ENCODE data around the gene TTR.

Gene TTR

GRCh38 chr18:31549416-31549815, 42.3 kb upstream of the TTR start:
- H3K36me3 ChIP-seq (ENCODE audit: insufficient read depth, low read length): no peaks in the 10 kb centered on the region
- no peaks in the 10 kb centered on the region for H4K20me1 ChIP-seq (ENCODE audit: insufficient read depth, low read length, poor library complexity, severe bottlenecking)
- no peaks in the 10 kb centered on the region for H3K4me1 ChIP-seq (ENCODE audit: insufficient read depth, low read length, poor library complexity, severe bottlenecking)
- H3F3A ChIP-seq (ENCODE audit: low read depth): no peaks in the 10 kb centered on the region
- no peaks in the 10 kb centered on the region for H3K79me2 ChIP-seq (ENCODE audit: insufficient read depth, low read length)
- no peaks in the 10 kb centered on the region for H3K9me2 ChIP-seq (replicated peaks; ENCODE audit: low read depth, low read length)
- no peak overlapping the region for H3K4me3 ChIP-seq (ENCODE audit: low read length, poor library complexity, severe bottlenecking)
- no peak for TF ChIP-seq EZH2phosphoT487 (IDR thresholded peaks at IDR 0.05; ENCODE audit: borderline replicate concordance)
- TF ChIP-seq CTCF (conservative IDR thresholded peaks at IDR 0.05; ENCODE audit: low read length): no peak
- H3K4me2 ChIP-seq (ENCODE audit: low read depth, low read length, poor library complexity, severe bottlenecking): no peak overlapping the region
- no peak overlapping the region for H3K9ac ChIP-seq (ENCODE audit: low read depth, low read length, poor library complexity, severe bottlenecking)
- no peaks in the 10 kb centered on the region for H3K9me3 ChIP-seq (ENCODE audit: insufficient read depth, low read depth, low read length)
- no peak overlapping the region for H2AFZ ChIP-seq (ENCODE audit: low read length)
- no peaks in the 10 kb centered on the region for H3K27me3 ChIP-seq (ENCODE audit: insufficient read depth, low read length, poor library complexity, severe bottlenecking)

GRCh38 chr18:31551883-31552282, 39.8 kb upstream of the TTR start:
- H3F3A ChIP-seq (ENCODE audit: low read depth): no peaks in the 10 kb centered on the region
- H3K4me2 ChIP-seq (ENCODE audit: low read depth, low read length, poor library complexity, severe bottlenecking): no peak overlapping the region
- no peaks in the 10 kb centered on the region for H3K36me3 ChIP-seq (ENCODE audit: insufficient read depth, low read length)
- no peaks in the 10 kb centered on the region for H3K27me3 ChIP-seq (ENCODE audit: insufficient read depth, low read length, poor library complexity, severe bottlenecking)
- H3K79me2 ChIP-seq (ENCODE audit: insufficient read depth, low read length): no peaks in the 10 kb centered on the region
- no peak overlapping the region for H2AFZ ChIP-seq (ENCODE audit: low read length)
- H4K20me1 ChIP-seq (ENCODE audit: insufficient read depth, low read length, poor library complexity, severe bottlenecking): no peaks in the 10 kb centered on the region
- H3K4me1 ChIP-seq (ENCODE audit: insufficient read depth, low read length, poor library complexity, severe bottlenecking): peaks cover 4% of the 10 kb centered on the region
- H3K9me2 ChIP-seq (replicated peaks; ENCODE audit: low read depth, low read length): no peaks in the 10 kb centered on the region
- no peak overlapping the region for H3K9ac ChIP-seq (ENCODE audit: low read depth, low read length, poor library complexity, severe bottlenecking)
- no peak overlapping the region for H3K4me3 ChIP-seq (ENCODE audit: low read length, poor library complexity, severe bottlenecking)
- TF ChIP-seq EZH2phosphoT487 (IDR thresholded peaks at IDR 0.05; ENCODE audit: borderline replicate concordance) (no peak), CTCF (conservative IDR thresholded peaks at IDR 0.05; ENCODE audit: low read length) (no peak)
- H3K9me3 ChIP-seq (ENCODE audit: insufficient read depth, low read depth, low read length): no peaks in the 10 kb centered on the region

DNA sequence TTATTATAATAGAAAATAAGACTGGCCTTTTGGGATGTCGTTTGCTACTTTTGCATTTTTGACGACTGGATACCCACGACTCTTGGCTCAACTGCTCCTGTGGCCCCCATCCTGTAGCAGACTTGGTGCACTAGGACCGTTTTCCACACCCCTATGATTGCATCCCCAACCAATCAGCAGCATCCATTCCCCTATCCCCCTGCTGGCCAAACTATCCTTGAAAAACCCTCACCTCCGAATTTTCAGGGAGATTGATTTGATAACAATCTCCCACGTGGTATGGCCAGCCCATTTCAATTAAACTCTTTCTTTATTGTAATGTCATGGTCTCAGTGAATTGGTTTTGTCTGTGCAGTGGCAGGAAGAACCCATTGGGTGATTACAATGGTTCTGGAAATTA, 37.9 kb upstream of the TTR start:
- Histone ChIP-seq H3K9me2 (replicated peaks; ENCODE audit: low read depth, low read length) (no peaks in the 10 kb centered on the region), H3K27me3 (ENCODE audit: insufficient read depth, low read length, poor library complexity, severe bottlenecking) (no peaks in the 10 kb centered on the region), H3K9me3 (ENCODE audit: insufficient read depth, low read depth, low read length) (no peaks in the 10 kb centered on the region), H2AFZ (ENCODE audit: low read length) (no peak overlapping the region), H3K4me2 (ENCODE audit: low read depth, low read length, poor library complexity, severe bottlenecking) (no peak overlapping the region), H3F3A (ENCODE audit: low read depth) (no peaks in the 10 kb centered on the region), H3K36me3 (ENCODE audit: insufficient read depth, low read length) (no peaks in the 10 kb centered on the region), H4K20me1 (ENCODE audit: insufficient read depth, low read length, poor library complexity, severe bottlenecking) (no peaks in the 10 kb centered on the region), H3K9ac (ENCODE audit: low read depth, low read length, poor library complexity, severe bottlenecking) (no peak overlapping the region), H3K79me2 (ENCODE audit: insufficient read depth, low read length) (no peaks in the 10 kb centered on the region), H3K4me3 (ENCODE audit: low read length, poor library complexity, severe bottlenecking) (no peak overlapping the region), H3K4me1 (ENCODE audit: insufficient read depth, low read length, poor library complexity, severe bottlenecking) (peaks cover 4% of the 10 kb centered on the region)
- TF ChIP-seq EZH2phosphoT487 (IDR thresholded peaks at IDR 0.05; ENCODE audit: borderline replicate concordance): no peak

GRCh38 chr18:31554776-31555175, 36.9 kb upstream of the TTR start:
- Histone ChIP-seq H3K79me2 (ENCODE audit: insufficient read depth, low read length) (no peaks in the 10 kb centered on the region), H3K9me3 (ENCODE audit: insufficient read depth, low read depth, low read length) (no peaks in the 10 kb centered on the region), H3K27me3 (ENCODE audit: insufficient read depth, low read length, poor library complexity, severe bottlenecking) (no peaks in the 10 kb centered on the region), H3F3A (ENCODE audit: low read depth) (no peaks in the 10 kb centered on the region), H3K9me2 (replicated peaks; ENCODE audit: low read depth, low read length) (no peaks in the 10 kb centered on the region), H4K20me1 (ENCODE audit: insufficient read depth, low read length, poor library complexity, severe bottlenecking) (no peaks in the 10 kb centered on the region), H3K9ac (ENCODE audit: low read depth, low read length, poor library complexity, severe bottlenecking) (no peak overlapping the region), H3K4me3 (ENCODE audit: low read length, poor library complexity, severe bottlenecking) (no peak overlapping the region), H3K4me2 (ENCODE audit: low read depth, low read length, poor library complexity, severe bottlenecking) (no peak overlapping the region), H3K36me3 (ENCODE audit: insufficient read depth, low read length) (no peaks in the 10 kb centered on the region), H2AFZ (ENCODE audit: low read length) (no peak overlapping the region), H3K4me1 (ENCODE audit: insufficient read depth, low read length, poor library complexity, severe bottlenecking) (peaks cover 4% of the 10 kb centered on the region)
- TF ChIP-seq CTCF (conservative IDR thresholded peaks at IDR 0.05; ENCODE audit: low read length): no peak
- no peak for TF ChIP-seq EZH2phosphoT487 (IDR thresholded peaks at IDR 0.05; ENCODE audit: borderline replicate concordance)

Measured in Loucy (cell line).